Lung (tissue), 12 donors: ENCODE data around the gene TGFB3. TPM values are rescaled to one million over a fixed set of nuclear protein-coding genes. Genes with fewer than 3 reads are reported as not detected.

Experiments used
- ATAC-seq: fragments of 200-7000 bp; cut with Tn5 transposase; one replicate; pipeline ENCODE4 v1.9.1; 2020; ENCODE audit warnings: moderate number of reproducible peaks; ENCODE audit not compliant: insufficient read depth, low FRiP score
- DNase-seq, 3 donors: peaks; one replicate each; pipeline ENCODE4 v3.0.0-alpha.2; 2013 to 2017
- H3K27ac ChIP-seq, 2 donors: one replicate each; pipeline ENCODE4 v1.5.1; 2013; ENCODE audit warnings: mild to moderate bottlenecking in 2 of 2, moderate library complexity in 2 of 2, control low read depth in 1 of 2, inconsistent platforms in 1 of 2, low read depth in 1 of 2, low read length in 1 of 2
- H3K27me3 ChIP-seq, 3 donors: one replicate each; pipeline ENCODE4 v1.5.1; 2013; ENCODE audit warnings: low read length in 2 of 3; ENCODE audit not compliant: control insufficient read depth in 3 of 3, insufficient read depth in 3 of 3
- H3K36me3 ChIP-seq, 4 donors: one replicate each; pipeline ENCODE4 v1.5.1; 2013; ENCODE audit warnings: low read length in 4 of 4, mild to moderate bottlenecking in 1 of 4, moderate library complexity in 1 of 4; ENCODE audit not compliant: control insufficient read depth in 4 of 4, insufficient read depth in 4 of 4
- H3K4me1 ChIP-seq, 5 donors: one replicate each; pipeline ENCODE4 v1.5.1; 2013; ENCODE audit warnings: low read length in 5 of 5, mild to moderate bottlenecking in 2 of 5, moderate library complexity in 1 of 5; ENCODE audit not compliant: control insufficient read depth in 5 of 5, insufficient read depth in 5 of 5
- H3K4me3 ChIP-seq: one replicate; pipeline ENCODE4 v1.5.1; 2013; ENCODE audit warnings: mild to moderate bottlenecking, control low read depth, moderate library complexity
- H3K9ac ChIP-seq, 2 donors: one replicate each; pipeline ENCODE4 v1.5.1; 2013; ENCODE audit warnings: low read length in 2 of 2, control low read depth in 1 of 2; ENCODE audit not compliant: insufficient read depth in 1 of 2
- H3K9me3 ChIP-seq, 4 donors: one replicate each; pipeline ENCODE4 v1.5.1; 2013; ENCODE audit warnings: low read length in 3 of 4, mild to moderate bottlenecking in 1 of 4, moderate library complexity in 1 of 4; ENCODE audit not compliant: control insufficient read depth in 4 of 4, insufficient read depth in 3 of 4
- CTCF ChIP-seq: IDR thresholded peaks from 2 replicates; pipeline ENCODE4 v1.5.1; 2012; ENCODE audit warnings: mild to moderate bottlenecking; ENCODE audit errors: control extremely low read depth, extremely low read depth
- WGBS, 2 donors: extraction: QIAGEN DNeasy Blood & Tissue Kit; methylation state at CpG; one replicate each; pipeline ENCODE4 v1.1.7; 2013; 5-methylcytosine and 5-hydroxymethylcytosine counted together
- polyA plus RNA-seq, 2 donors: library from polyadenylated mRNA; stranded (reverse); fragments of 200-250 nt; gene quantifications; one replicate each; pipeline ENCODE4 v1.2.1, GENCODE V29; 2013
- total RNA-seq, 2 donors: library from RNA; depleted of rRNA in 1 of 2; stranded (reverse); fragments of >200 nt in 1 of 2; gene quantifications; one replicate each; pipeline ENCODE4 v1.2.1, GENCODE V29; 2014 to 2021
- donor health status: control.
- donor health status: control.
- donor health status: Bipolar disorder and iron deficiency.
- donor health status: healthy.
- donor health status: DM: yes; HTN: yes; CAD: no.

Gene TGFB3
- total and polyA plus RNA-seq, 4 donors: 7.7 to 47.7 (median 20.0) TPM

- peaks cover 0 to 4% (median 2%) of the 10 kb centered on the region in 4 donors for H3K9me3 ChIP-seq
Observed at GRCh38 chr14:76007852-76008251, 26.1 kb upstream of the TGFB3 start.

GRCh38 chr14:76007379-76007778, 25.6 kb upstream of the TGFB3 start:
- H3K36me3 ChIP-seq: peaks cover 5 to 39% (median 22%) of the 10 kb centered on the region in 4 donors
- DNase-seq: no peak
- H3K4me3 ChIP-seq: no peak overlapping the region
- H3K9ac ChIP-seq: no peak overlapping the region
- H3K4me1 ChIP-seq: peaks cover 0 to 12% (median 6%) of the 10 kb centered on the region in 5 donors
- H3K9me3 ChIP-seq: peaks cover 0 to 4% (median 2%) of the 10 kb centered on the region in 4 donors
- no peak for TF ChIP-seq CTCF
- no peak for ATAC-seq
- H3K27me3 ChIP-seq: no peaks in the 10 kb centered on the region
- WGBS, 2 donors: 94 to 98% methylated on average over 1 of the region's 1 CpG
- H3K27ac ChIP-seq: no peak overlapping the region

More at GRCh38 chr14:76007852-76008251, 26.1 kb upstream of the TGFB3 start:
- no peak for TF ChIP-seq CTCF
- H3K27me3 ChIP-seq: no peaks in the 10 kb centered on the region
- H3K9ac ChIP-seq: no peak overlapping the region
- H3K4me3 ChIP-seq: no peak overlapping the region
- ATAC-seq: no peak
- no peak overlapping the region for H3K27ac ChIP-seq
- 93 to 100% methylated on average over 2 of the region's 2 CpGs for WGBS, 2 donors
- H3K4me1 ChIP-seq: peaks cover 0 to 16% (median 9%) of the 10 kb centered on the region in 5 donors
- DNase-seq: no peak
- peaks cover 7 to 36% (median 21%) of the 10 kb centered on the region in 4 donors for H3K36me3 ChIP-seq

GRCh38 chr14:76006253-76006652, 24.5 kb upstream of the TGFB3 start:
- no peak overlapping the region for H3K27ac ChIP-seq
- 90% methylated on average over 2 of the region's 2 CpGs for WGBS, 2 donors
- DNase-seq (no peak), ATAC-seq (no peak)
- no peak overlapping the region for H3K4me3 ChIP-seq
- H3K27me3 ChIP-seq: no peaks in the 10 kb centered on the region
- peaks cover 7 to 45% (median 29%) of the 10 kb centered on the region in 4 donors for H3K36me3 ChIP-seq
- TF ChIP-seq CTCF: no peak
- no peak overlapping the region for H3K9ac ChIP-seq
- peaks cover 0 to 1% (median 0%) of the 10 kb centered on the region in 5 donors for H3K4me1 ChIP-seq
- H3K9me3 ChIP-seq: peaks cover 0 to 4% (median 2%) of the 10 kb centered on the region in 4 donors

GRCh38 chr14:76002383-76002782, 20.6 kb upstream of the TGFB3 start:
- DNase-seq (no peak), ATAC-seq (no peak)
- 83 to 92% methylated on average over 1 of the region's 1 CpG for WGBS, 2 donors
- TF ChIP-seq CTCF: no peak
- Histone ChIP-seq H3K4me3 (no peak overlapping the region), H3K9me3 (peaks cover 0 to 4% (median 2%) of the 10 kb centered on the region in 4 donors), H3K4me1 (no peaks in the 10 kb centered on the region), H3K27me3 (no peaks in the 10 kb centered on the region), H3K9ac (no peak overlapping the region), H3K36me3 (peaks cover 18 to 62% (median 33%) of the 10 kb centered on the region in 4 donors), H3K27ac (no peak overlapping the region)
